ENCODE data around the gene FER1L5.

The FER1L5 gene

GRCh38 chr2:96693286-96694200 lies 51.0 kb downstream of the FER1L5 start:
- TF ChIP-seq CTCF (IDR thresholded peaks at IDR 0.05; ENCODE audit: low read depth, low read length), result no peak
- no peak overlapping the region for H3K4me3 ChIP-seq (ENCODE audit: low read depth, low read length)

- no peak for TF ChIP-seq CTCF (IDR thresholded peaks at IDR 0.05; ENCODE audit: low read depth, low read length)
- H3K4me3 ChIP-seq (ENCODE audit: low read depth, low read length), result no peak overlapping the region
These were observed 51.7 kb downstream of the FER1L5 start for GRCh38 chr2:96694279-96694678.

GRCh38 chr2:96694816-96695455 lies 52.4 kb downstream of the FER1L5 start:
- TF ChIP-seq CTCF (IDR thresholded peaks at IDR 0.05; ENCODE audit: low read depth, low read length), result no peak
- no peak overlapping the region for H3K4me3 ChIP-seq (ENCODE audit: low read depth, low read length)

- no peak overlapping the region for H3K4me3 ChIP-seq (ENCODE audit: low read depth, low read length)
- TF ChIP-seq CTCF (IDR thresholded peaks at IDR 0.05; ENCODE audit: low read depth, low read length), result no peak
These were observed 53.0 kb downstream of the FER1L5 start for GRCh38 chr2:96695602-96696001.

- TF ChIP-seq CTCF (IDR thresholded peaks at IDR 0.05; ENCODE audit: low read depth, low read length), result no peak
These were observed 54.9 kb downstream of the FER1L5 start for GRCh38 chr2:96697476-96697875.

GRCh38 chr2:96698221-96698861 lies 55.8 kb downstream of the FER1L5 start:
- no peak for TF ChIP-seq CTCF (IDR thresholded peaks at IDR 0.05; ENCODE audit: low read depth, low read length)
- no peak overlapping the region for H3K4me3 ChIP-seq (ENCODE audit: low read depth, low read length)

More at GRCh38 chr2:96697476-96697875, 54.9 kb downstream of the FER1L5 start:
- no peak overlapping the region for H3K4me3 ChIP-seq (ENCODE audit: low read depth, low read length)

Measured in WI38 (cell line).